ENCODE measurements around the gene ATP12A.

The ATP12A gene

DNA sequence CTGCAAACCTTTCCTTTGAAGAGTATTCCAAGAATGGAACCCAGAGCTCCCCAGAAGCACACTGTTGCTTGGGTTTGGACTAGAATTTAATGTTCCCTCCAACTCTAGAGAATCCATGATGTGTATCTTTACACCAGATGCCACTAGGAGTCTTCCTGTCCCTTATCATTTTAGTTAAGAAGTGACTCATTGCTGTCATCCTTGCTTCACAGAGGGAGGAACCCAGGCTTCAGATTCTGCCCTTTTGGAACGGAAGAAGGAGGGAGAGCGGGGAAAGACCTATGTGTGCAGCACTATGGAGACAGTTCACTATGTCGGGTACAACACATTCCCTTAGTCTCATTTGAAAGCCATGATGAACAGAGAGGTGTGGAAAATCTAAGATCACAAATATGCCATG lies 2.1 kb upstream of the ATP12A start:
- TF ChIP-seq SIN3A (IDR thresholded peaks at IDR 0.05; ENCODE audit: borderline replicate concordance, insufficient read depth, low read length) (no peak), TAF1 (IDR thresholded peaks at IDR 0.05; ENCODE audit: borderline replicate concordance, insufficient read depth, low read length) (no peak), POLR2AphosphoS5 (IDR thresholded peaks at IDR 0.05; ENCODE audit: low read depth, low read length) (no peak), FOXP2 (optimal IDR thresholded peaks at IDR 0.05; ENCODE audit: borderline replicate concordance, extremely low read depth, extremely low read length, insufficient read depth) (no peak), REST (IDR thresholded peaks at IDR 0.05; ENCODE audit: insufficient read depth in 1 of 2, low read depth in 2 of 2, low read length in 2 of 2) (no peak)

GRCh38 chr13:24679686-24680085 lies 522 bp upstream of the ATP12A start:
- TF ChIP-seq POLR2AphosphoS5 (IDR thresholded peaks at IDR 0.05; ENCODE audit: low read depth, low read length): no peak
- TF ChIP-seq SIN3A (IDR thresholded peaks at IDR 0.05; ENCODE audit: borderline replicate concordance, insufficient read depth, low read length): no peak
- no peak for TF ChIP-seq FOXP2 (optimal IDR thresholded peaks at IDR 0.05; ENCODE audit: borderline replicate concordance, extremely low read depth, extremely low read length, insufficient read depth)
- no peak for TF ChIP-seq TAF1 (IDR thresholded peaks at IDR 0.05; ENCODE audit: borderline replicate concordance, insufficient read depth, low read length)
- TF ChIP-seq REST (IDR thresholded peaks at IDR 0.05; ENCODE audit: insufficient read depth in 1 of 2, low read depth in 2 of 2, low read length in 2 of 2): no peak

DNA sequence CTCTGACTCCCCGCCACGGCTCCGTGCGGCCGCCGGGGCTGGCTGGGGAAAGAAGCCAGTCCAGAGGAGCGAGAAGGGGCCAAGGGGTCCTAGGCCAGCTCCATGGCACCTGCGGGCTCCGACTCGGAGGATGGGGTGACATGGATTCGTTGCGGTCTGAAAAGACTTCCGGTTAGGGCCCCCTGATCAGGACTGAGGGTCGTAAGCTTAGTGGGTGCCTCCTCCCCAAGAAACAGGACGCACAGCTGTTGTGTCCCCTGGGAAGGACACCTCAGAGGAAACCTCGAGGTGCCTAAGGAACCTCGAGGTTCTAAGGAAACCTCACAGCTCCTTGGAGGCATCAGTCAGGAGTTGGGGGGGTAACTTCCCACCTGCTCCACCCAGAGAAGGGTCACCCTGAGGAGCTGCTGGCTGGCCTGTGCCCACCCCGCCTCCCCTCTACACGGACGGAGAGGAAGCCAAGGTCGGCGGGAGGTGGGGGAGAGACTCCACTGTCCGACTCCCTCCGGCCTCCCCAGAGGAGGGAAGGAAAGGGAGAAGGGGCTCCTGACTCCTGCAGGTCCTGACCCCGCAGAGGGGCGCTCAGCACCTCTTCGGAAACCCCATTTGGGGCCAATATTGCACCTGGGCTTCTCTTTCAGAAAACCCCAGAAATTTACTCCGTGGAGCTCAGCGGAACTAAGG lies 855 bp downstream of the ATP12A start:
- no peak for TF ChIP-seq POLR2AphosphoS5 (IDR thresholded peaks at IDR 0.05; ENCODE audit: low read depth, low read length)
- TF ChIP-seq REST (IDR thresholded peaks at IDR 0.05; ENCODE audit: insufficient read depth in 1 of 2, low read depth in 2 of 2, low read length in 2 of 2): no peak
- no peak for TF ChIP-seq SIN3A (IDR thresholded peaks at IDR 0.05; ENCODE audit: borderline replicate concordance, insufficient read depth, low read length)
- no peak for TF ChIP-seq TAF1 (IDR thresholded peaks at IDR 0.05; ENCODE audit: borderline replicate concordance, insufficient read depth, low read length)
- no peak for TF ChIP-seq FOXP2 (optimal IDR thresholded peaks at IDR 0.05; ENCODE audit: borderline replicate concordance, extremely low read depth, extremely low read length, insufficient read depth)

DNA sequence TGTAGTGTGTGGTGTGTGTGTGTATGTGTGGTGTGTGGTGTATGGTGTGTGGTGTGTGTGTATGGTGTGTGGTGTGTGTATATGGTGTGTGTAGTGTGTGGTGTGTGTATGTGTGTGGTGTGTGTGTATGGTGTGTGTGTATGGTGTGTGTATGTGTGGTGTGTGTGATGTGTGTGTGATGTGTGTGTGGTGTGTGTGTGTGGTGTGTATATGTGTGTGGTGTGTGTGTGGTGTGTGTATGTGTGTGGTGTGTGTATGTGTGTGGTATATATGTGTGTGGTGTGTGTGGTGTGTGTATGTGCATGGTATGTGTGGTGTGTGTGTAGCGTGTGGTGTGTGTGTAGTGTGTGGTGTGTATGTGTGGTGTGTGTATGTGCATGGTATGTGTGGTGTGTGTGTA lies 1.7 kb downstream of the ATP12A start:
- TF ChIP-seq POLR2AphosphoS5 (IDR thresholded peaks at IDR 0.05; ENCODE audit: low read depth, low read length) (no peak), SIN3A (IDR thresholded peaks at IDR 0.05; ENCODE audit: borderline replicate concordance, insufficient read depth, low read length) (no peak), FOXP2 (optimal IDR thresholded peaks at IDR 0.05; ENCODE audit: borderline replicate concordance, extremely low read depth, extremely low read length, insufficient read depth) (no peak), REST (IDR thresholded peaks at IDR 0.05; ENCODE audit: insufficient read depth in 1 of 2, low read depth in 2 of 2, low read length in 2 of 2) (no peak), TAF1 (IDR thresholded peaks at IDR 0.05; ENCODE audit: borderline replicate concordance, insufficient read depth, low read length) (no peak)

Data from PFSK-1 (cell line).